ENCODE data around the gene TFCP2L1.

The TFCP2L1 gene

GRCh38 chr2:121214296-121214695 is 70.7 kb downstream of the TFCP2L1 start:
- no peak for ATAC-seq

GRCh38 chr2:121213386-121213785 is 71.6 kb downstream of the TFCP2L1 start:
- ATAC-seq, result no peak

GRCh38 chr2:121212661-121213325 is 72.2 kb downstream of the TFCP2L1 start:
- no peak for ATAC-seq

GRCh38 chr2:121211689-121212151 is 73.3 kb downstream of the TFCP2L1 start:
- no peak for ATAC-seq

GRCh38 chr2:121211251-121211650 is 73.8 kb downstream of the TFCP2L1 start:
- ATAC-seq, result no peak

- no peak for ATAC-seq
Measured at GRCh38 chr2:121210691-121211090, 74.3 kb downstream of the TFCP2L1 start.

- ATAC-seq, result no peak
Measured at GRCh38 chr2:121209014-121209610, 75.9 kb downstream of the TFCP2L1 start.

- ATAC-seq, result no peak
Measured at GRCh38 chr2:121207494-121207893, 77.5 kb downstream of the TFCP2L1 start.

- no peak for ATAC-seq
Measured at GRCh38 chr2:121205321-121205942, 79.6 kb downstream of the TFCP2L1 start.

- ATAC-seq, result no peak
Measured at GRCh38 chr2:121203591-121204249, 81.3 kb downstream of the TFCP2L1 start.

GRCh38 chr2:121202541-121203310 is 82.3 kb downstream of the TFCP2L1 start:
- ATAC-seq, result no peak

GRCh38 chr2:121201796-121202195 is 83.2 kb downstream of the TFCP2L1 start:
- no peak for ATAC-seq

GRCh38 chr2:121200419-121201315 is 84.3 kb downstream of the TFCP2L1 start:
- ATAC-seq, result no peak

GRCh38 chr2:121200011-121200347 is 85.0 kb downstream of the TFCP2L1 start:
- no peak for ATAC-seq

GRCh38 chr2:121199281-121200010 is 85.6 kb downstream of the TFCP2L1 start:
- ATAC-seq, result no peak

GRCh38 chr2:121197369-121198091 is 87.5 kb downstream of the TFCP2L1 start:
- no peak for ATAC-seq

- ATAC-seq, result no peak
Measured at GRCh38 chr2:121196849-121197155, 88.2 kb downstream of the TFCP2L1 start.

- no peak for ATAC-seq
Measured at GRCh38 chr2:121196132-121196848, 88.7 kb downstream of the TFCP2L1 start.

- no peak for ATAC-seq
Measured at GRCh38 chr2:121195036-121195435, 90.0 kb downstream of the TFCP2L1 start.

GRCh38 chr2:121194626-121195025 is 90.4 kb downstream of the TFCP2L1 start:
- ATAC-seq, result no peak
